Brain microvascular endothelial cell (primary cell): Measurements from ENCODE around the gene ZFAND2A.
"Not testable (repeated sequence)": the region's sequence is repeated elsewhere in the genome, so short reads cannot be mapped to it uniquely, and the experiment has no call there.

Source experiments
- DNase-seq: peaks from one replicate; pipeline ENCODE4 v3.0.0-alpha.2; 2020
- H3K27ac ChIP-seq: fragments of 250-450 bp; sonication (Bioruptor Pico); 2 replicates; pipeline ENCODE4 v1.5.1; 2020; ENCODE audit warnings: mild to moderate bottlenecking, moderate library complexity
- H3K27me3 ChIP-seq: fragments of 250-450 bp; sonication (Bioruptor Pico); replicated peaks from 2 replicates; pipeline ENCODE4 v1.5.1; 2020; ENCODE audit warnings: mild to moderate bottlenecking
- H3K36me3 ChIP-seq: fragments of 250-450 bp; sonication (Bioruptor Pico); replicated peaks from 2 replicates; pipeline ENCODE4 v1.5.1; 2020; ENCODE audit warnings: mild to moderate bottlenecking
- H3K4me3 ChIP-seq: 2 replicates; pipeline ENCODE4 v1.5.1; 2011; ENCODE audit warnings: low read depth, mild to moderate bottlenecking, control low read depth, low read length, moderate library complexity
- CTCF ChIP-seq: IDR thresholded peaks from 2 replicates; pipeline ENCODE4 v1.5.1; 2011; ENCODE audit warnings: low read depth, mild to moderate bottlenecking, moderate library complexity, low read length, control low read depth, inconsistent platforms; ENCODE audit errors: missing control alignments
- in situ Hi-C: cut with HindIII; loops from 2 replicates; pipeline ENCODE4 v1.10.0; 2017; ENCODE audit warnings: low sequenced_read_pairs, low pct_ligation_motif_present

The ZFAND2A gene

DNA sequence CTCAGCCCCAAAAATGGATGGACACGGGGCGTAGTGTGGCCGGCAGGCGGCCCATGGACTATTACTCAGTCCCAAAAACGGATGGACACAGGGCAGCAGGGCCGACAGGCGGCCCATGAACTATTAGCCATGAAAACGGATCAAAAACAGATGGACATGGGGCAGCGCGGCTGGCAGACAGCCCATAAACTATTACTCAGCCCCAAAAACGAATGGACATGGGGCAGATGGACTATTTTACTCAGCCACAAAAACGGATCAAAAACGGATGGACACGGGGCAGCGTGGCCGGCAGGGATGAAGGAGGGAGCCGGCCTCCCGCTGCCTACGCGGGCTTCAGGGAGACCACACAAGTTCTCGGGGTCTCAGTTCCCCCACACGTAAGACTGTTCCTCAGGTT, 39.2 kb downstream of the ZFAND2A start:
- Histone ChIP-seq H3K27me3 (no peaks in the 10 kb centered on the region), H3K27ac (no peak overlapping the region), H3K4me3 (no peak overlapping the region), H3K36me3 (no peaks in the 10 kb centered on the region)
- DNase-seq: no peak
- TF ChIP-seq CTCF: no peak
- in situ Hi-C loops: no loop called here

DNA sequence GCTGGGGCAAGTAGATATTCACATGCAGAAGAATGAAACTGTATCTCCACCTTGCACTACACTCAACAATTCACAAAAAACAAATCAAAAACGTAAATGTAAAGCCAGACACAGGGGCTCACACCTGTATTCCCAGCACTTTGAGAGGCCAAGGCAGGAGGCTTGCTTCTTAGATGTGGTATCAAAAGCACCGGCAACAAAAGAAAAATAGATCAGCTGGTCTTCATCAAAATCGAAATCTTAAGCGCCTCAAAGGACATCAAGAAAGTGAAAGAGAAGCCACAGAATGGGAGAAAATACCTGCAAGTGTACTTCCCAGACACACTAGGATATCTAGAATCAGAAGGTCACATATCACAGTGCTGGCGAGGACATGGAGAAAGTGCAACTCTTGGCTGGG, 40.8 kb downstream of the ZFAND2A start:
- Histone ChIP-seq H3K27ac (no peak overlapping the region), H3K4me3 (no peak overlapping the region), H3K36me3 (no peaks in the 10 kb centered on the region), H3K27me3 (no peaks in the 10 kb centered on the region)
- no peak for DNase-seq
- in situ Hi-C loops: no loop called here
- TF ChIP-seq CTCF: no peak

DNA sequence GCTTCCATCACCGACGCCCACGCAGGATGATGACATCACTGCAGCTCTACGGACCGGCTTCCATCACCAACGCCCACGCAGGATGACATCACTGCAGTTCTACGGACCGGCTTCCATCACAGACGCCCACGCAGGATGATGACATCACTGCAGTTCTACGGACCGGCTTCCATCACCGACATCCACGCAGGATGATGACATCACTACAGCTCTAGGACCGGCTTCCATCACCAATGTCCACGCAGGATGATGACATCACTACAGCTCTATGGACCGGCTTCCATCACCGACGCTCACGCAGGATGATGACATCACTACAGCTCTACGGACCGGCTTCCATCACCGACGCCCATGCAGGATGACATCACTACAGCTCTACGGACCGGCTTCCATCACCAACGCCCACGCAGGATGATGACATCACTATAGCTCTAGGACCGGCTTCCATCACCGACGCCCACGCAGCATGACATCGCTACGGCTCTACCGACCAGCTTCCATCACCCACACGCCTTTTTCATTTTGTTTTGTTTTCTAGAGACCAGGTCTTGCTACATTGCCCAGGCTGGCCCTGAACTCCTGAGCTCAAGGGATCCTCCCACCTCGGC, 42.6 kb downstream of the ZFAND2A start:
- no peak for DNase-seq
- H3K4me3 ChIP-seq: no peak overlapping the region
- no peaks in the 10 kb centered on the region for H3K27me3 ChIP-seq
- H3K36me3 ChIP-seq: peaks cover 2% of the 10 kb centered on the region
- in situ Hi-C loops: no loop called here
- TF ChIP-seq CTCF: no peak
- no peak overlapping the region for H3K27ac ChIP-seq

- in situ Hi-C loops, H3K4me3 ChIP-seq, H3K27ac ChIP-seq, DNase-seq, H3K27me3 ChIP-seq, H3K36me3 ChIP-seq: not testable (repeated sequence)
Measured at GRCh38 chr7:1116383-1117008, 43.5 kb downstream of the ZFAND2A start.

GRCh38 chr7:1115171-1116045, 44.6 kb downstream of the ZFAND2A start:
- H3K36me3 ChIP-seq, DNase-seq, in situ Hi-C loops, H3K27me3 ChIP-seq, H3K27ac ChIP-seq, H3K4me3 ChIP-seq: not testable (repeated sequence)

GRCh38 chr7:1114505-1114904, 45.5 kb downstream of the ZFAND2A start:
- H3K36me3 ChIP-seq: peaks cover 2% of the 10 kb centered on the region
- no peak overlapping the region for H3K4me3 ChIP-seq
- DNase-seq: no peak
- in situ Hi-C loops: no loop called here
- H3K27ac ChIP-seq: no peak overlapping the region
- H3K27me3 ChIP-seq: no peaks in the 10 kb centered on the region
- no peak for TF ChIP-seq CTCF
